ENCODE data around the gene ATF7IP2. TPM values are rescaled to one million over a fixed set of nuclear protein-coding genes. Genes with fewer than 3 reads are reported as not detected.

ATF7IP2 gene
- total and polyA plus RNA-seq, 2 of the 13 experiments (the other 11 are each of a cell fraction or from before 2014, with no cell fraction given): 117 to 217 TPM

GRCh38 chr16:10362077-10362863 is 23.6 kb upstream of the ATF7IP2 start (continued):
- TF ChIP-seq HMGXB3 (CRISPR knock-in tag; IDR thresholded peaks at IDR 0.05; ENCODE audit: borderline replicate concordance) (no peak; the same call in 1 of the 2 replicates), ZNF740 (CRISPR knock-in tag; IDR thresholded peaks at IDR 0.05) (peak; percentile 70; the same call in 1 of the 2 replicates), ADNP (CRISPR knock-in tag; IDR thresholded peaks at IDR 0.05) (no peak), TOPORS (CRISPR knock-in tag; IDR thresholded peaks at IDR 0.05) (no peak), NFE2 (CRISPR knock-in tag; IDR thresholded peaks at IDR 0.05) (no peak), ZNF609 (CRISPR knock-in tag; IDR thresholded peaks at IDR 0.05; ENCODE audit: borderline replicate concordance) (peak; percentile 67; the same call in 1 of the 2 replicates), MEIS2 (CRISPR knock-in tag; IDR thresholded peaks at IDR 0.05) (no peak), DR1 (CRISPR knock-in tag; IDR thresholded peaks at IDR 0.05) (0 out of 2 replicates have a peak, but pooled peaks have one; percentile 30), RBM39 (IDR thresholded peaks at IDR 0.05; ENCODE audit: low read depth, low read length, poor library complexity, severe bottlenecking) (no peak), ATF7 (IDR thresholded peaks at IDR 0.05) (peak; percentile 1; the same call in 1 of the 2 replicates), ATF7 (CRISPR knock-in tag; IDR thresholded peaks at IDR 0.05) (no peak), NR1H2 (CRISPR knock-in tag; IDR thresholded peaks at IDR 0.05; ENCODE audit: borderline replicate concordance, low read depth) (no peak), ZBTB21 (CRISPR knock-in tag; IDR thresholded peaks at IDR 0.05) (no peak), THAP11 (CRISPR knock-in tag; IDR thresholded peaks at IDR 0.05) (peak; percentile 66), SP140L (CRISPR knock-in tag; IDR thresholded peaks at IDR 0.05; ENCODE audit: borderline replicate concordance) (no peak), TCF12 (IDR thresholded peaks at IDR 0.05) (no peak), TCF12 (CRISPR knock-in tag; IDR thresholded peaks at IDR 0.05) (peak; percentile 68; the same call in 1 of the 2 replicates), PCBP2 (optimal IDR thresholded peaks at IDR 0.05; ENCODE audit: low read depth, low read length, poor library complexity, severe bottlenecking) (no peak), SRY (CRISPR knock-in tag; IDR thresholded peaks at IDR 0.05) (no peak), TMF1 (CRISPR knock-in tag; IDR thresholded peaks at IDR 0.05; ENCODE audit: low read depth) (no peak; the same call in 1 of the 2 replicates), CREBL2 (CRISPR knock-in tag; IDR thresholded peaks at IDR 0.05; ENCODE audit: borderline replicate concordance) (no peak)
